HCT116 (cell line): ENCODE data around the gene KCNIP3. TPM values are rescaled to one million over a fixed set of nuclear protein-coding genes. Genes with fewer than 3 reads are reported as not detected.

ENCODE experiments used
- ATAC-seq: fragments of 200-7000 bp; cut with Tn5 transposase; 2 replicates; pipeline ENCODE4 v1.9.1; 2020; ENCODE audit warnings: mild to moderate bottlenecking, moderate library complexity
- BruUV-seq: library from RNA; stranded (reverse); fragments of 400-500 nt; replicated peaks from 2 replicates; lab custom pipeline; 2021; lab: Mats Ljungman, UMichigan
- CTCF ChIA-PET: fragments of 300-600 bp; sonication (Branson Sonifier 250); formaldehyde crosslinking; loops from one replicate; lab custom pipeline; 2021; ENCODE audit warnings: antibody characterized with exemption; lab: Charles Lee
- POLR2A ChIA-PET: fragments of 300-600, 350-600 bp; sonication (Branson Sonifier 250); formaldehyde crosslinking; loops from one replicate; lab custom pipeline; 2021; ENCODE audit warnings: antibody characterized with exemption; lab: Charles Lee
- RAD21 ChIA-PET, 2 experiments: fragments of 300-600 bp; sonication (Branson Sonifier 250); formaldehyde crosslinking; loops; one replicate each; lab custom pipeline; 2023; ENCODE audit warnings: low total read pairs in 2 of 2; ENCODE audit not compliant: uncharacterized antibody in 2 of 2, unreplicated experiment in 2 of 2, low non-redundant PET in 1 of 2; lab: Charles Lee
- DNase-seq: peaks from one replicate; pipeline ENCODE4 v3.0.0-alpha.2; 2010; ENCODE audit warnings: low read depth, low spot score
- H2AFZ ChIP-seq: fragments of 200-600 bp; shearing (Covaris generic), sonication (generic); 2 replicates; pipeline ENCODE4 v1.6.1; 2017; ENCODE audit warnings: low read depth, mixed run types, mixed read lengths, antibody characterized with exemption, low read length; ENCODE audit not compliant: poor library complexity, severe bottlenecking
- H3K27ac ChIP-seq: 2 replicates; pipeline ENCODE4 v1.5.1; 2012; ENCODE audit warnings: low read depth, low read length
- H3K27me3 ChIP-seq: fragments of 200-600 bp; sonication (generic); 2 replicates; pipeline ENCODE4 v1.6.1; 2016; ENCODE audit warnings: mixed run types, low read length, mixed read lengths; ENCODE audit not compliant: insufficient read depth
- H3K36me3 ChIP-seq, 2 experiments: fragments of 200-500 bp in 1 of 2; fragments of 200-600 bp in 1 of 2; sonication (Bioruptor generic) in 1 of 2; sonication (generic) in 1 of 2; 2 replicates each; pipeline versions ENCODE4 v1.5.1 to v1.6.1; 2014 to 2016; ENCODE audit warnings: low read length in 2 of 2, inconsistent platforms in 1 of 2, mixed read lengths in 1 of 2, mixed run types in 1 of 2; ENCODE audit not compliant: insufficient read depth in 2 of 2, control insufficient read depth in 1 of 2
- H3K4me1 ChIP-seq, 2 experiments: fragments of 200-600 bp in 1 of 2; sonication (generic) in 1 of 2; 2 replicates each; pipeline versions ENCODE4 v1.5.1 to v1.6.1; 2012 to 2017; ENCODE audit warnings: low read length in 2 of 2, inconsistent platforms in 1 of 2, mild to moderate bottlenecking in 1 of 2, mixed read lengths in 1 of 2, mixed run types in 1 of 2, moderate library complexity in 1 of 2; ENCODE audit not compliant: insufficient read depth in 2 of 2, control insufficient read depth in 1 of 2
- H3K4me2 ChIP-seq: fragments of 200-600 bp; sonication (generic); 2 replicates; pipeline ENCODE4 v1.6.1; 2017; ENCODE audit warnings: mixed run types, low read length, mixed read lengths
- H3K4me3 ChIP-seq, 2 experiments: fragments of 200-600 bp in 1 of 2; sonication (generic) in 1 of 2; replicated peaks in 1 of 2; 2 replicates each; pipeline ENCODE4 v1.5.1; 2011 to 2016; ENCODE audit warnings: low read length in 2 of 2, control low read depth in 1 of 2, low read depth in 1 of 2, mild to moderate bottlenecking in 1 of 2, mixed read lengths in 1 of 2, mixed run types in 1 of 2
- H3K79me2 ChIP-seq: fragments of 200-600 bp; sonication (generic); 2 replicates; pipeline ENCODE4 v1.6.1; 2017; ENCODE audit warnings: mild to moderate bottlenecking, mixed run types, low read length, moderate library complexity, mixed read lengths; ENCODE audit not compliant: insufficient read depth
- H3K9ac ChIP-seq: fragments of 200-600 bp; sonication (generic); 2 replicates; pipeline ENCODE4 v1.6.1; 2016; ENCODE audit warnings: low read length, mixed read lengths
- H3K9me2 ChIP-seq: fragments of 200-600 bp; sonication (generic), shearing (Covaris generic); 2 replicates; pipeline ENCODE4 v1.6.1; 2017; ENCODE audit warnings: mixed run types, mild to moderate bottlenecking, moderate library complexity; ENCODE audit not compliant: insufficient read depth
- H3K9me3 ChIP-seq, 2 experiments: fragments of 200-500 bp in 1 of 2; fragments of 200-600 bp in 1 of 2; sonication (Bioruptor generic) in 1 of 2; sonication (generic) in 1 of 2; 2 replicates each; pipeline ENCODE4 v1.6.1; 2014 to 2017; ENCODE audit warnings: low read length in 2 of 2, mixed read lengths in 2 of 2, inconsistent platforms in 1 of 2, low read depth in 1 of 2, mild to moderate bottlenecking in 1 of 2, mixed run types in 1 of 2, moderate library complexity in 1 of 2; ENCODE audit not compliant: control insufficient read depth in 1 of 2, insufficient read depth in 1 of 2
- H4K20me1 ChIP-seq: fragments of 200-600 bp; sonication (generic), shearing (Covaris generic); 2 replicates; pipeline ENCODE4 v1.6.1; 2017; ENCODE audit warnings: mixed run types, mild to moderate bottlenecking, moderate library complexity; ENCODE audit not compliant: insufficient read depth
- ATF3 ChIP-seq: IDR thresholded peaks from 2 replicates; pipeline ENCODE4 v1.6.1; 2012
- CBX3 ChIP-seq: IDR thresholded peaks from 2 replicates; pipeline ENCODE4 v1.6.1; 2012; ENCODE audit warnings: low read depth
- CEBPB ChIP-seq: IDR thresholded peaks from 2 replicates; pipeline ENCODE4 v1.6.1; 2012; ENCODE audit warnings: low read depth
- CTCF ChIP-seq, 3 experiments: fragments of 200-600 bp in 1 of 3; sonication (generic) in 1 of 3; IDR thresholded peaks in 2 of 3; conservative IDR thresholded peaks in 1 of 3; 2 replicates each; pipeline ENCODE4 v1.5.1; 2012 to 2017; ENCODE audit warnings: low read depth in 2 of 3, low read length in 2 of 3, antibody characterized with exemption in 1 of 3, borderline replicate concordance in 1 of 3, control low read depth in 1 of 3, mild to moderate bottlenecking in 1 of 3, mixed read lengths in 1 of 3, mixed run types in 1 of 3, moderate library complexity in 1 of 3; ENCODE audit not compliant: insufficient read depth in 1 of 3
- EGR1 ChIP-seq: IDR thresholded peaks from 2 replicates; pipeline ENCODE4 v1.6.1; 2012; ENCODE audit warnings: low read depth
- ELF1 ChIP-seq: IDR thresholded peaks from 2 replicates; pipeline ENCODE4 v1.6.1; 2012; ENCODE audit warnings: low read depth, borderline replicate concordance
- EZH2 ChIP-seq: fragments of 200-600 bp; sonication (generic); IDR thresholded peaks from 2 replicates; pipeline ENCODE4 v1.6.1; 2017; ENCODE audit warnings: antibody characterized with exemption, mixed run types
- EZH2phosphoT487 ChIP-seq: fragments of 200-600 bp; IDR thresholded peaks from 2 replicates; pipeline ENCODE4 v1.6.1; 2018; ENCODE audit warnings: antibody characterized with exemption, borderline replicate concordance
- JUND ChIP-seq: IDR thresholded peaks from 2 replicates; pipeline ENCODE4 v1.6.1; 2012
- MAX ChIP-seq: IDR thresholded peaks from 2 replicates; pipeline ENCODE4 v1.6.1; 2012
- POLR2A ChIP-seq: IDR thresholded peaks from 2 replicates; pipeline ENCODE4 v1.7.0; 2011; ENCODE audit warnings: borderline replicate concordance; ENCODE audit not compliant: insufficient read depth, insufficient read length; ENCODE audit errors: extremely low read depth
- POLR2AphosphoS5 ChIP-seq: IDR thresholded peaks from 2 replicates; pipeline ENCODE4 v1.6.1; 2011; ENCODE audit warnings: mild to moderate bottlenecking, low read depth, low read length, moderate library complexity
- RAD21 ChIP-seq: IDR thresholded peaks from 2 replicates; pipeline ENCODE4 v1.6.1; 2012; ENCODE audit warnings: low read depth, mild to moderate bottlenecking
- REST ChIP-seq: IDR thresholded peaks from 2 replicates; pipeline ENCODE4 v1.6.1; 2012; ENCODE audit warnings: low read depth
- SIN3A ChIP-seq: IDR thresholded peaks from 2 replicates; pipeline ENCODE4 v1.6.1; 2012; ENCODE audit warnings: low read depth
- SRF ChIP-seq: IDR thresholded peaks from 2 replicates; pipeline ENCODE4 v1.6.1; 2012; ENCODE audit warnings: low read depth
- TCF7L2 ChIP-seq: IDR thresholded peaks from 2 replicates; pipeline ENCODE4 v1.7.0; 2011; ENCODE audit warnings: borderline replicate concordance, inconsistent platforms; ENCODE audit not compliant: insufficient read depth, insufficient read length; ENCODE audit errors: extremely low read depth
- YY1 ChIP-seq: IDR thresholded peaks from 2 replicates; pipeline ENCODE4 v1.6.1; 2011; ENCODE audit warnings: low read length, low read depth, moderate library complexity, mild to moderate bottlenecking; ENCODE audit not compliant: insufficient replicate concordance; ENCODE audit errors: extremely low read depth
- ZBTB33 ChIP-seq: IDR thresholded peaks from 2 replicates; pipeline ENCODE4 v1.6.1; 2011; ENCODE audit warnings: mild to moderate bottlenecking, low read length, moderate library complexity; ENCODE audit not compliant: insufficient replicate concordance; ENCODE audit errors: extremely low read depth
- ZNF274 ChIP-seq: fragments of 200-500 bp; sonication (Bioruptor generic); IDR thresholded peaks from 2 replicates; pipeline ENCODE4 v1.6.1; 2014; ENCODE audit warnings: mild to moderate bottlenecking, low read depth, low read length, inconsistent platforms
- intact Hi-C: fragments of 100-400 bp; cut with micrococcal nuclease; formaldehyde crosslinking; loops from 2 replicates; pipeline ENCODE4 v1.10.0; 2022
- total RNA-seq: library from RNA; stranded (reverse); gene quantifications from one replicate; pipeline ENCODE4 v1.2.1, GENCODE V29; 2021; ENCODE audit not compliant: unreplicated experiment

KCNIP3 gene
- total RNA-seq, 1 experiment from 2014 or later: 3.1 TPM

GRCh38 chr2:95326433-95327140 lies 29.4 kb downstream of the KCNIP3 start:
- Histone ChIP-seq H3K79me2 (no peaks in the 10 kb centered on the region), H3K9me3 (no peaks in the 10 kb centered on the region), H3K4me3 (no peak overlapping the region), H3K27me3 (no peaks in the 10 kb centered on the region), H3K9ac (no peak overlapping the region), H3K4me1 (peaks cover 7 to 13% of the 10 kb centered on the region in 2 experiments; a peak in 2 of 4 replicates), H4K20me1 (no peaks in the 10 kb centered on the region), H3K4me2 (no peak overlapping the region), H3K9me2 (no peaks in the 10 kb centered on the region), H3K27ac (no peak overlapping the region), H2AFZ (no peak overlapping the region), H3K36me3 (no peaks in the 10 kb centered on the region)
- CTCF ChIA-PET: no interaction called here
- ATAC-seq (no peak), DNase-seq (no peak)
- RAD21 ChIA-PET: no interaction called here
- intact Hi-C loops: no loop called here
- no TSS peak for BruUV-seq
- TF ChIP-seq POLR2AphosphoS5 (no peak), YY1 (no peak), TCF7L2 (no peak), ATF3 (no peak), ZBTB33 (no peak), ELF1 (no peak), EGR1 (no peak), CEBPB (no peak), ZNF274 (no peak), CBX3 (no peak), EZH2phosphoT487 (no peak), EZH2 (no peak), RAD21 (no peak), SRF (no peak), JUND (no peak), CTCF (IDR thresholded peaks at IDR 0.05 in 2 of 3, conservative IDR thresholded peaks at IDR 0.05 in 1 of 3; ENCODE audit: borderline replicate concordance in 1 of 3, insufficient read depth in 1 of 3, low read depth in 2 of 3, low read length in 2 of 3) (no peak), REST (no peak), POLR2A (no peak), MAX (no peak), SIN3A (no peak)
- POLR2A ChIA-PET: no interaction called here
